DMS153 treated with DMSO at 0.1 percent for 48 hours (cell line): ENCODE results near the gene IL1R2.

Experiments
- DNase-seq: peaks from one replicate; lab custom pipeline; 2025; ENCODE audit not compliant: unreplicated experiment; lab: John Stamatoyannopoulos, UW

The IL1R2 gene

GRCh38 chr2:101974663-101975062 is 17.1 kb upstream of the IL1R2 start:
- no peak for DNase-seq

- DNase-seq = no peak
Measured at GRCh38 chr2:101975171-101975870, 16.4 kb upstream of the IL1R2 start.

- DNase-seq = no peak
Measured at GRCh38 chr2:101976891-101977290, 14.9 kb upstream of the IL1R2 start.

GRCh38 chr2:101980368-101980767 is 11.4 kb upstream of the IL1R2 start:
- DNase-seq = no peak

GRCh38 chr2:101981066-101981465 is 10.7 kb upstream of the IL1R2 start:
- DNase-seq = no peak

GRCh38 chr2:101981504-101981903 is 10.3 kb upstream of the IL1R2 start:
- DNase-seq = no peak

GRCh38 chr2:101982495-101983029 is 9.2 kb upstream of the IL1R2 start:
- no peak for DNase-seq

GRCh38 chr2:101983486-101983885 is 8.3 kb upstream of the IL1R2 start:
- peak; percentile 45 for DNase-seq

GRCh38 chr2:101983928-101984327 is 7.8 kb upstream of the IL1R2 start:
- no peak for DNase-seq

GRCh38 chr2:101984656-101985055 is 7.1 kb upstream of the IL1R2 start:
- DNase-seq = no peak

- no peak for DNase-seq
Measured at GRCh38 chr2:101985101-101985792, 6.5 kb upstream of the IL1R2 start.

- no peak for DNase-seq
Measured at GRCh38 chr2:101985793-101986164, 6.0 kb upstream of the IL1R2 start.

- no peak for DNase-seq
Measured at GRCh38 chr2:101986376-101986775, 5.4 kb upstream of the IL1R2 start.

GRCh38 chr2:101986804-101987740 is 4.7 kb upstream of the IL1R2 start:
- no peak for DNase-seq

GRCh38 chr2:101987832-101988231 is 3.9 kb upstream of the IL1R2 start:
- no peak for DNase-seq

GRCh38 chr2:101988541-101988940 is 3.2 kb upstream of the IL1R2 start:
- DNase-seq = no peak

GRCh38 chr2:101989740-101990460 is 1.9 kb upstream of the IL1R2 start:
- no peak for DNase-seq

GRCh38 chr2:101993772-101994171 is 2.0 kb downstream of the IL1R2 start:
- no peak for DNase-seq

- DNase-seq = no peak
Measured at GRCh38 chr2:101995019-101995418, 3.3 kb downstream of the IL1R2 start.

- DNase-seq = no peak
Measured at GRCh38 chr2:101995804-101996203, 4.0 kb downstream of the IL1R2 start.

- DNase-seq = no peak
Measured at GRCh38 chr2:101998556-101998895, 6.8 kb downstream of the IL1R2 start.
